NCI-H2227 (cell line): Measurements from ENCODE around the gene SLC1A5.
A peak's percentile ranks its signal among the peaks of the same experiment; 100 is the strongest.
"Not testable (repeated sequence)": the region's sequence is repeated elsewhere in the genome, so short reads cannot be mapped to it uniquely, and the experiment has no call there.

Source experiments
- DNase-seq: peaks from one replicate; lab custom pipeline; 2025; ENCODE audit not compliant: unreplicated experiment; lab: John Stamatoyannopoulos, UW

The SLC1A5 gene

GRCh38 chr19:46772170-46773017 is 16.0 kb downstream of the SLC1A5 start:
- DNase-seq = no peak

- DNase-seq = not testable (repeated sequence)
Measured at GRCh38 chr19:46768746-46769145, 19.6 kb downstream of the SLC1A5 start.

- peak; percentile 30 for DNase-seq
Measured at GRCh38 chr19:46766569-46767317, 21.7 kb downstream of the SLC1A5 start.

- DNase-seq = no peak
Measured at GRCh38 chr19:46764817-46765291, 23.5 kb downstream of the SLC1A5 start.

GRCh38 chr19:46762245-46762890 is 26.0 kb downstream of the SLC1A5 start:
- no peak for DNase-seq

- DNase-seq = no peak
Measured at GRCh38 chr19:46761418-46761831, 27.0 kb downstream of the SLC1A5 start.

- DNase-seq = not testable (repeated sequence)
Measured at GRCh38 chr19:46760897-46761296, 27.5 kb downstream of the SLC1A5 start.

GRCh38 chr19:46760363-46760762 is 28.0 kb downstream of the SLC1A5 start:
- no peak for DNase-seq

GRCh38 chr19:46759817-46760333 is 28.5 kb downstream of the SLC1A5 start:
- DNase-seq = no peak

GRCh38 chr19:46759206-46759605 is 29.2 kb downstream of the SLC1A5 start:
- no peak for DNase-seq

- no peak for DNase-seq
Measured at GRCh38 chr19:46756544-46756888, 31.9 kb downstream of the SLC1A5 start.

- DNase-seq = no peak
Measured at GRCh38 chr19:46755853-46756543, 32.4 kb downstream of the SLC1A5 start.

- no peak for DNase-seq
Measured at GRCh38 chr19:46755077-46755852, 33.1 kb downstream of the SLC1A5 start.

GRCh38 chr19:46753420-46754155 is 34.8 kb downstream of the SLC1A5 start:
- peak; percentile 33 for DNase-seq

- DNase-seq = peak; percentile 45
Measured at GRCh38 chr19:46748325-46749109, 39.9 kb downstream of the SLC1A5 start.

- DNase-seq = peak; percentile 81
Measured at GRCh38 chr19:46746281-46747057, 41.9 kb downstream of the SLC1A5 start, which contains the start of gene STRN4. TSS of gene STRN4 (minus strand) at chr19:46746450. CDS start at chr19:46746430, 20 bp downstream.

GRCh38 chr19:46745521-46746280 is 42.7 kb downstream of the SLC1A5 start, which contains the start of gene FKRP:
TSS of gene FKRP (plus strand) at chr19:46746057. CDS start at chr19:46755451, 9,394 bp downstream.
- peak; percentile 41 for DNase-seq
